ENCODE measurements around the gene RIT1. TPM values are rescaled to one million over a fixed set of nuclear protein-coding genes. Genes with fewer than 3 reads are reported as not detected.

Gene RIT1
- total RNA-seq, 2 experiments from 2014 or later = 15.9 to 21.0 TPM

DNA sequence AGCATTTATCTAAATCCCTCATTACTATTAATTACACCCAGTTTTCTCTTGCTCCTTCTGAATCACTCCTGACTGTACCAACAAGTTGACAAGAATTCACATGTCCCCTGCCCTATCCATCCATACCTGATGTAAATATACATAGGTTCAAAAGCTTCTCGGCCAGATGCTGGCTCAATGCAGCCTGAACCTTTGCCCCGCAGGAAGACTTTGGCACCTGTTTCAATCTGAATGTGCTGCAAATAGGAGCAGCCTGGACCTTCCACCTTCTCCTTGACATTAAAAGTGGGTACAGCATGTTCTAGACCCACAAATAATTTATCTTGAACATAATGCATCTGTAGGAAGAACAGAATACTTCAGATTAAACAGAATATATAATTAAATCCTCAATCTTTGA, 14.4 kb upstream of the RIT1 start:
- Histone ChIP-seq H3K4me3 (ENCODE audit: low read depth, low read length, poor library complexity, severe bottlenecking) (no peak overlapping the region), H3K9me3 (ENCODE audit: low read length) (no peaks in the 10 kb centered on the region), H3K4me2 (ENCODE audit: low read length) (no peak overlapping the region), H2AFZ (ENCODE audit: low read length) (no peak overlapping the region), H3K79me2 (ENCODE audit: insufficient read depth, low read depth, low read length) (peaks cover 70% of the 10 kb centered on the region), H3K36me3 (ENCODE audit: insufficient read depth, low read length) (peaks cover 99% of the 10 kb centered on the region), H4K20me1 (ENCODE audit: insufficient read depth, low read length) (peaks cover 7% of the 10 kb centered on the region; the same call in 1 of the 2 replicates), H3K27ac (ENCODE audit: low read depth, low read length, poor library complexity, severe bottlenecking) (no peak overlapping the region), H3K9me2 (ENCODE audit: insufficient read depth, low read length) (no peaks in the 10 kb centered on the region), H3K4me1 (ENCODE audit: insufficient read depth, low read length, poor library complexity, severe bottlenecking) (peaks cover 5% of the 10 kb centered on the region)
- no TSS peak for BruUV-seq (replicated peaks)
- intact Hi-C loops (cut with micrococcal nuclease; ENCODE audit: unreplicated experiment) = no loop called here
- TF ChIP-seq EZH2phosphoT487 (IDR thresholded peaks at IDR 0.05; ENCODE audit: borderline replicate concordance, low read depth, low read length) = no peak
- TF ChIP-seq, protein P1, sequence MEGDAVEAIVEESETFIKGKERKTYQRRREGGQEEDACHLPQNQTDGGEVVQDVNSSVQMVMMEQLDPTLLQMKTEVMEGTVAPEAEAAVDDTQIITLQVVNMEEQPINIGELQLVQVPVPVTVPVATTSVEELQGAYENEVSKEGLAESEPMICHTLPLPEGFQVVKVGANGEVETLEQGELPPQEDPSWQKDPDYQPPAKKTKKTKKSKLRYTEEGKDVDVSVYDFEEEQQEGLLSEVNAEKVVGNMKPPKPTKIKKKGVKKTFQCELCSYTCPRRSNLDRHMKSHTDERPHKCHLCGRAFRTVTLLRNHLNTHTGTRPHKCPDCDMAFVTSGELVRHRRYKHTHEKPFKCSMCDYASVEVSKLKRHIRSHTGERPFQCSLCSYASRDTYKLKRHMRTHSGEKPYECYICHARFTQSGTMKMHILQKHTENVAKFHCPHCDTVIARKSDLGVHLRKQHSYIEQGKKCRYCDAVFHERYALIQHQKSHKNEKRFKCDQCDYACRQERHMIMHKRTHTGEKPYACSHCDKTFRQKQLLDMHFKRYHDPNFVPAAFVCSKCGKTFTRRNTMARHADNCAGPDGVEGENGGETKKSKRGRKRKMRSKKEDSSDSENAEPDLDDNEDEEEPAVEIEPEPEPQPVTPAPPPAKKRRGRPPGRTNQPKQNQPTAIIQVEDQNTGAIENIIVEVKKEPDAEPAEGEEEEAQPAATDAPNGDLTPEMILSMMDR (conservative IDR thresholded peaks at IDR 0.05; ENCODE audit: low read length) = no peak
- ChIA-PET POLR2A (no interaction called here), CTCF (ENCODE audit: unreplicated experiment) (no interaction called here)
- DNase-seq (ENCODE audit: low spot score) = no peak

DNA sequence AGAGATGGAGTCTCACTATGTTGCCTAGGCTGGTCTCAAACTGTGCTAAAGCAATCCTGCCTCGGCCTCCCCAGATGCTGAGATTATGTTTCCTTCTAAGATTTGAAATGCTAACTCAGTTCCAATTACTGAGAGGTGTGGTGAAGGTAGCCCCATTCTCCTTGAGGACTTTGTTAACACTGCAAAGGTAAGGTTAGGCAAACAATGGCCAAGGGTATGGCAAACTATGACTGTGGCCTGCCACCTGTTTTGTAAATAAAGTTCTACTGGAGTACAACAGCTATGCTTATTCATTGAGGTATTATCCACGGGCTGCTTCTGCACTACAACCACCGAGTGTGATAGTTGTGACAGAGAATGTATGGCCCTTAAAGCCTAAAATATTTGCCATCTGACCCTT, 9.6 kb upstream of the RIT1 start:
- Histone ChIP-seq H3K4me3 (ENCODE audit: low read depth, low read length, poor library complexity, severe bottlenecking) (no peak overlapping the region), H2AFZ (ENCODE audit: low read length) (no peak overlapping the region), H3K4me2 (ENCODE audit: low read length) (no peak overlapping the region), H3K27ac (ENCODE audit: low read depth, low read length, poor library complexity, severe bottlenecking) (no peak overlapping the region), H3K36me3 (ENCODE audit: insufficient read depth, low read length) (peaks cover 98% of the 10 kb centered on the region), H3K79me2 (ENCODE audit: insufficient read depth, low read depth, low read length) (peaks cover 32% of the 10 kb centered on the region; the same call in 1 of the 2 replicates), H3K9me3 (ENCODE audit: low read length) (no peaks in the 10 kb centered on the region), H3K4me1 (ENCODE audit: insufficient read depth, low read length, poor library complexity, severe bottlenecking) (no peaks in the 10 kb centered on the region), H4K20me1 (ENCODE audit: insufficient read depth, low read length) (no peaks in the 10 kb centered on the region), H3K9me2 (ENCODE audit: insufficient read depth, low read length) (no peaks in the 10 kb centered on the region)
- POLR2A ChIA-PET = interaction anchor here (0.5 to 1.0 kb wide), 2 partner anchors 15 to 81 kb away, joined by 3 to 4 read pairs; no protein-coding TSS in a partner anchor
- CTCF ChIA-PET (ENCODE audit: unreplicated experiment) = no interaction called here
- no peak for TF ChIP-seq EZH2phosphoT487 (IDR thresholded peaks at IDR 0.05; ENCODE audit: borderline replicate concordance, low read depth, low read length)
- TF ChIP-seq, protein P1 (conservative IDR thresholded peaks at IDR 0.05; ENCODE audit: low read length) = no peak
- BruUV-seq (replicated peaks) = no TSS peak
- DNase-seq (ENCODE audit: low spot score) = no peak
- intact Hi-C loops (cut with micrococcal nuclease; ENCODE audit: unreplicated experiment) = no loop called here

DNA sequence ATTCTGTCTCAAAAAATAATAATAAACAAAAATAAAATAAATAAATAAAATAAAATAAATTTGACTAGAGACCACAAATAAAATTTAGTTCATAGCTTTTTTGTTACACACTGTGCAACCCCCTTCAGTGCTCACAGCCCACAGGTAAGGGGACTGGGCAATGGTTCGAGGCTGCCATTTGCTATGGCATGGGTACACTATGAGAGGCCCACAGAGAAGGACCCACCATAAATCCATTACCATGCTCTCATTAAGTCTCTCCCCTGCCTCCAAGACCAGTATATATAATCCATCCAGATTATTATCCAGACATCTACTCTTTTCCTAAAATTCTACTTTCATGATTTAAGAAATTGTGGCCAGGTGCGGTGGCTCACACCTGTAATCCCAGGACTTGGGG, 8.7 kb upstream of the RIT1 start:
- H3K79me2 ChIP-seq (ENCODE audit: insufficient read depth, low read depth, low read length) = peaks cover 29% of the 10 kb centered on the region; the same call in 1 of the 2 replicates
- H3K4me3 ChIP-seq (ENCODE audit: low read depth, low read length, poor library complexity, severe bottlenecking) = no peak overlapping the region
- intact Hi-C loops (cut with micrococcal nuclease; ENCODE audit: unreplicated experiment) = no loop called here
- H3K4me1 ChIP-seq (ENCODE audit: insufficient read depth, low read length, poor library complexity, severe bottlenecking) = no peaks in the 10 kb centered on the region
- H3K4me2 ChIP-seq (ENCODE audit: low read length) = no peak overlapping the region
- no peaks in the 10 kb centered on the region for H4K20me1 ChIP-seq (ENCODE audit: insufficient read depth, low read length)
- H3K9me3 ChIP-seq (ENCODE audit: low read length) = no peaks in the 10 kb centered on the region
- no peak for TF ChIP-seq EZH2phosphoT487 (IDR thresholded peaks at IDR 0.05; ENCODE audit: borderline replicate concordance, low read depth, low read length)
- TF ChIP-seq, protein P1 (conservative IDR thresholded peaks at IDR 0.05; ENCODE audit: low read length) = no peak
- no peak for DNase-seq (ENCODE audit: low spot score)
- H2AFZ ChIP-seq (ENCODE audit: low read length) = no peak overlapping the region
- CTCF ChIA-PET (ENCODE audit: unreplicated experiment) = no interaction called here
- H3K27ac ChIP-seq (ENCODE audit: low read depth, low read length, poor library complexity, severe bottlenecking) = no peak overlapping the region
- H3K36me3 ChIP-seq (ENCODE audit: insufficient read depth, low read length) = peaks cover 98% of the 10 kb centered on the region
- POLR2A ChIA-PET = interaction anchor here (0.6 kb wide), 1 partner anchor 381 kb away, joined by 3 read pairs; no protein-coding TSS in a partner anchor
- no peaks in the 10 kb centered on the region for H3K9me2 ChIP-seq (ENCODE audit: insufficient read depth, low read length)
- BruUV-seq (replicated peaks) = no TSS peak

Measured in OCI-LY7 (cell line).